Measurements from ENCODE around the gene SCN5A. TPM values are rescaled to one million over a fixed set of nuclear protein-coding genes. Genes with fewer than 3 reads are reported as not detected.

Gene SCN5A
- total and polyA plus RNA-seq, 2 of the 4 experiments (the other 2 are of a cell fraction): 1.9 to 2.0 TPM

- Histone ChIP-seq H3K36me3 (ENCODE audit: control insufficient read depth, insufficient read depth, low read length) (no peaks in the 10 kb centered on the region), H3K18ac (ENCODE audit: low read depth, low read length) (no peak overlapping the region), H3K27me3 (ENCODE audit: control insufficient read depth, insufficient read depth, low read length) (no peaks in the 10 kb centered on the region; the same call in 1 of the 2 replicates), H3K23ac (ENCODE audit: low read depth, low read length) (no peak overlapping the region), H2BK15ac (ENCODE audit: low read depth, low read length) (no peak overlapping the region), H2BK120ac (ENCODE audit: low read depth, low read length) (no peak overlapping the region), H3K79me1 (ENCODE audit: low read depth in 1 of 2, low read length in 2 of 2) (no peaks in the 10 kb centered on the region), H3K9me1 (ENCODE audit: insufficient read depth, low read length) (0 out of 2 replicates have a peak, but pooled peaks cover 5% of the 10 kb centered on the region), H3K4me1 (ENCODE audit: control insufficient read depth, insufficient read depth, low read length) (no peaks in the 10 kb centered on the region), H3K4me3 (ENCODE audit: insufficient read depth, low read depth, low read length) (no peak overlapping the region), H4K5ac (ENCODE audit: low read depth, low read length) (no peak overlapping the region), H2AK9ac (replicated peaks; ENCODE audit: low read depth, low read length, poor library complexity) (no peak overlapping the region), H3K14ac (replicated peaks; ENCODE audit: low read depth, low read length) (no peak overlapping the region), H4K91ac (ENCODE audit: insufficient read depth, low read depth, low read length) (no peak overlapping the region), H3K27ac (ENCODE audit: insufficient read depth, low read length) (no peak overlapping the region), H2AK5ac (ENCODE audit: low read depth, low read length) (no peak overlapping the region), H3K56ac (ENCODE audit: extremely low read depth, insufficient read depth, low read length) (no peak overlapping the region), H4K20me1 (ENCODE audit: insufficient read depth, low read length) (no peaks in the 10 kb centered on the region; the same call in 1 of the 2 replicates), H3K4me2 (ENCODE audit: low read depth, low read length) (no peak overlapping the region), H3K9me3 (ENCODE audit: control insufficient read depth, insufficient read depth, low read length) (no peaks in the 10 kb centered on the region), H2AFZ (replicated peaks; ENCODE audit: low read length, poor library complexity) (no peak overlapping the region), H4K8ac (ENCODE audit: low read depth in 2 of 2, low read length in 2 of 2) (no peak overlapping the region), H2BK20ac (ENCODE audit: low read depth, low read length) (no peak overlapping the region), H3K4ac (ENCODE audit: low read depth, low read length) (no peak overlapping the region), H2BK5ac (ENCODE audit: low read depth, low read length, poor library complexity, severe bottlenecking) (no peak overlapping the region), H3K9ac (ENCODE audit: low read depth, low read length) (no peak overlapping the region)
- ChIA-PET POLR2A (ENCODE audit: unreplicated experiment) (no interaction called here), CTCF (interaction anchor here (1.0 kb wide), 1 partner anchor 16 kb away, joined by 3 read pairs; no protein-coding TSS in a partner anchor)
- whole genome bisulfite sequencing, 2 experiments (ENCODE audit: extremely low coverage in 2 of 2, insufficient read length in 1 of 2): 68% methylated on average over 3 of the region's 5 CpGs; no CpG with 5 or more reads in 1 of the 2 experiments
- intact Hi-C loops (cut with micrococcal nuclease): no loop called here
- dilution Hi-C loops (cut with HindIII; ENCODE audit: low sequenced_read_pairs, unreplicated experiment): no loop called here
- BruUV-seq (replicated peaks): no TSS peak
- TF ChIP-seq MAZ (IDR thresholded peaks at IDR 0.05; ENCODE audit: borderline replicate concordance, low read depth, low read length) (no peak), RAD21 (IDR thresholded peaks at IDR 0.05; ENCODE audit: low read length) (no peak), RFX5 (IDR thresholded peaks at IDR 0.05; ENCODE audit: low read depth, low read length) (no peak), MXI1 (IDR thresholded peaks at IDR 0.05; ENCODE audit: borderline replicate concordance, low read depth, low read length) (no peak), CTCF (conservative IDR thresholded peaks at IDR 0.05; ENCODE audit: low read depth, low read length) (no peak), FOS (IDR thresholded peaks at IDR 0.05; ENCODE audit: low read depth, low read length) (no peak), SMC3 (IDR thresholded peaks at IDR 0.05; ENCODE audit: low read depth, low read length) (no peak), ELK1 (IDR thresholded peaks at IDR 0.05; ENCODE audit: borderline replicate concordance, low read depth, low read length) (no peak), CHD1 (IDR thresholded peaks at IDR 0.05; ENCODE audit: low read depth, low read length) (no peak), NFE2L2 (IDR thresholded peaks at IDR 0.05; ENCODE audit: low read depth, low read length) (no peak), POLR2A (IDR thresholded peaks at IDR 0.05; ENCODE audit: low read depth, low read length) (no peak), BHLHE40 (IDR thresholded peaks at IDR 0.05; ENCODE audit: low read depth, low read length) (no peak)
- no peak for DNase-seq
- ATAC-seq (ENCODE audit: low read depth): no peak
- in situ Hi-C loops (cut with MboI; ENCODE audit: low sequenced_read_pairs): no loop called here
These were observed 31.1 kb downstream of the SCN5A start for GRCh38 chr3:38618343-38618742.

Data from IMR-90 (cell line).